ENCODE data around the gene KRTAP17-1.

KRTAP17-1 gene

DNA sequence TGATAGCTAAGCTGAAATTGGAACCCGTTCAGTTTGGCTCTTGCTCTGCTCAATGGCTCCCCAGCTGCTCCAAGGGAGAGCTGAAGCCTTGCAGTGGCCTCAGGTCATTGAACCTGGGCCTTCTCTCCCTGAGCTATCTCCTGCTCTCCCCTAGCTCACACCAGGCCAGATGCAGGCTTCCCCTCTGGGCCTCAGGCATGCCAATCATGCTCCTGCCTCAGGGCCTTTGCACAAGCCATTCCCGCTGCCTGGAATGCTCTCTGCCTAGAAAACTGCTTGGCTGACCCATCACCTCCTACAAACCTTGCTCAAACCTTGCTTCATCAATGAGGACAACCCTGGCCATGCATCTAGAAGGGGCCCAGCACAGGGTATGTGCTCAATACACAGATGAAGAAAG, 16.7 kb upstream of the KRTAP17-1 start:
- no peak for DNase-seq

DNA sequence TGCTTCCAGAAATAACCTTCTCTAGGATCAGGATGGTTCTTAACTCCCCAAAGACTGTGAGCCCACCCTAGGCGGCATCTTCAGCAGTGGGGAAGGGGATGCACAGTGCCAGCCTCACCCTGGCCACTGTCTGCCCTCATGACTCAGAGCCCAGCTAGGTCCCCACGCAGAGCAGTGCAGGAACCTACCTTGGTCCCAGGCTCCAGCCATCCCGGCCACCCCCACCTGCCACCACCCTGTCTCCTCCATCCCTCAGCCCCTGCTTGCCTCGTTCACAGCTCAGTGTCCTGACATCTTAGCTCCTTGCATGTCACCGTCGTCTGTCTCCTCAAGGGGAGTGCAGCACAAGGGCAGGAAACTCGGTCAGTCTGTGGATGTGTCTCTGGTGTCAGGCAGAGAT, 16.1 kb upstream of the KRTAP17-1 start:
- DNase-seq, result no peak

DNA sequence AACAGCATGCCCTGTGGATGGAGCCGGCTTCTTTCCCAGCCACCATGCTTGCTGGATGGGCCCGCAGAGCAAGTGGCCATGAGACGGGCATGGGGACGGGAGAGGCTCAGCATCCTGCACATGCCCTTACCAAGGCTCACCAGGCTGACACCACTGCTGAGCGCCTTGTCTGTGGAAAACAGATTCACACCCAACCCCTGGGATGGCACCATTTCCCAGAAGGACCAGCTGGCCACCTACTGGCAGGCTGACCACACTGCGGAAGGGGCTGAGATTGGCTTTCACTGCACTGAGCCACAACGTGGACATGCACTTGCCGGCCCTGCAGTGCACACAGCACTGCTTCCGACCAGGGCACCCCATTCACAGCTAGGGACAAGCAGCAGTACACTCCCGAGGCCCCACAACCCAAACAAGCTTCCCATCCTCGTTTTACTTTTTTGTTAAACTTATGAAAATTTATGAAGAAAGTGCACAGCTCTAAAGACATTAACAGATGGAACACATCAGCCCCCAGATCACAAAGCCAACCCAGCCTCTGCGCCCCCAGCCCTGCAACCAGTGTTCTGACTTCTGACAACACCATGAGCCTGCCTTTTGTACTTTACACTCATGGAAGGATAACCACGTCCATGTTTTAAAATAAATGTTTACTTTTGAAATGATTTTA, 13.9 kb upstream of the KRTAP17-1 start:
- peak; percentile 60 for DNase-seq

DNA sequence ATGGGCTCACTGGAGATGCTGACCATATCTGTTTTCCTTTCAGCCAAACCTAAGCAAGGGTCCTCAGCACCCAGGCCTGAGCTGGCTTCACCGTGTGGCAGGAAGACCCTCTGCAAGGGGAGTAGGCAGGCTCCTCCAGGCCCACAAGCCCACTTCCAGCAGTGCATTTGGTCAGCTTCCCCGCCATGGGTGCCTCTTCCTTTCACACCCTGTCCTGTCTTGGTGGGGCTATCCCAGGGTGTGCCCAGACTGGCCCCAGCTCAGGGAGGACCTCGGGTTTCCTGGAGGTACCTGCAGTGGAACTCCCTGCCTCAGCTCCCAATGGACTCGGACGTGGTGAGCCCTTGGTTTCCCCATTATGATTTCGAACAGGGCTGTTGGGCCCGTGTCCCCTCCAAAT, 12.7 kb upstream of the KRTAP17-1 start:
- no peak for DNase-seq

DNA sequence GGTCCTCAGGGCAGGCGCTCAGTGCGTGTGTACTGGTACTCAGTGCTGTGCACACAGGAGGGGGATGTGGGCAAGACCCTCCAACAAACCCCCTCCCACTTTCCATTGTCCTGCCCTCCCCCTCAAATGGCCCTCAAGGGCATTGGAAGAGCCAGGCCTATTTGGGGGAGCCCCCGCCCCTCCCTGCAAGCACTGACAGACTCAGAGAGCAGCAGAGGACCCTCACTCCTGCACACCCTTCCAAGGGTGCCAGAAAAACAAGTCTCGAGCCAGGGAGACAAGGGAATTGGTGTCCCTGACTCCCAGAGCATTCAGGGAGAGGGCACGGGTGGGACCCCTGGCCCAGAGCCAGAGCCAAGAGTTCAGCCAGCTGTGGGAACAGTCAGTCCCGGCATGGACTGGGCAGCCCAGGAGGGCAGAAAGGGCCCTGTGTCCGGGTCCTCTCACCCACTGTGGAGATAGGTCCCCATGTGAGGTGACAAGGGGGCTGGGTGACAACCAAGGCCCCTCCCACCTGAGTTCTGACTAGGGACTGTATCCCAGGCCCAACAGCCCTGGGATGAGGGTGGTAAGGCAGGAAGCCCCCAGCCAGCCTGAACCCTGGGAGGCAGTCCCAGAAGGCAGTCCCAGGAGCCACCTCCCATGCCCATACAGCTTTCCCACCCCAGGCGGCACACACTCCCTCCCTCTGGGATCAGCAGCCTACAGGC, 12.1 kb upstream of the KRTAP17-1 start:
- DNase-seq, result no peak

DNA sequence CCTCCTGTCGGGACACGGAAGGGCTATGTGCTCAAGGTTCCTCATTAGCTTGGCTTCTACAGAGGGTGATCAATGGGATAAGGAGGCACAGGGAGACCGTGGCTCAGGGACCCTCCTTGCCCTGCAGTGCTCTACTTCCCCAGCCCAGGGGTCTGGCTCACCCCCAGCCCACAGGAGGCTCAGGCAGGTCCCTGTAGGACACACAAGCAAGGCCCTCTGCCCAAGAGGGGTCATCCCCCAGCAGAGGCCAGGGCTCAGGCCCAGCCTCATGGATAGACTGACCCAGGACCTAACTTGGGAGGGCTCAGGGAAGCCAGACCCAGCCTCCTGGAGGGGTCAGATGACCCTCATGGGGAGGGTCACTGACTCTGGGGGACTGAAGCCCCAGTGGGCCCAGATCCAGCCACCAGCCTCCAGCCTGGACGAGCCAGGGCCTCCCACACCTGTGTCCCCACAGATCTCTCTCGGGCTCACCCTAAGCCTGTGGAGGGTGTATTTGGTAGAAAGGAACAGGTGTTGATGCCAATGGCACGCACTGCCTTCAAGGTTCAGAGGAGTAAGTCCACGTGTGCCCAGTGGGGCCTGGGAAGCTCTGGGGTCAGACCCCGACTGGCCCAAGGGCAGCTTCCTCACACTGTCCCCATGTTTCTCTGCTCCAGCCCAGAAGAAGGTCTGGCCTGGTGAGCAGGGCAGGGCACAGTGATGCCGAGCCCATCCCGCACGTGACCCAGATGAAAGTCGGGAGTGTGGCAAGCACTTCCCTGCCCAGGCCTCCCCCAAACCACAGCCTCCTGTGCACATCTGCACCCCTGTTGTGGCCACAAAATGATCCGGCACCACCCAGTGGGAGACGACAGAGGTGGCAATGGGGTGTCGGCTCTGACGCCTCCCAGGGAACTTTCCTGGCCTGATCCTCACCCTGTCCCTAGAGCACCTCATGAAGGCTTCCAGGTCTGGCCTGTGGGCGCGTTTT, 10.9 kb upstream of the KRTAP17-1 start:
- no peak for DNase-seq

DNA sequence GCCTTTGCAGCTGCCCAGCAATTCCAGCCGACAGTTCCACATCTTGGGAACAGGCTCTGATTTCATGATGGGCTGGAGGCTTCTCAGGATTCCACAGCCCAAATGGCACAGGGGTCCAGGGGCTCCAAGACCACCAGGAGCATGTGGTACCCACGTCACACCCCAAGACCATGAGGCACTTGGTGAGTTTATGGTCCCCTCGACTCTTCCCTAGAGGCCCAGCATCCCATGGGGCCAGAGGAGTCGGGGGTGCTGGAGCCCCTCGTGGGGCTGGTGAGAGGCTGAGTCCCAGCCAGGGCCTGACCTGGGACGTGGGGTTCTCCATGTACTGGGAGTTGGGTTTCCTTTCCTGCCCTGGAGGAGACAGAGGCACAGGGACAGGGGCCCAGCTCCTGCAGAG, 10.1 kb upstream of the KRTAP17-1 start:
- no peak for DNase-seq

DNA sequence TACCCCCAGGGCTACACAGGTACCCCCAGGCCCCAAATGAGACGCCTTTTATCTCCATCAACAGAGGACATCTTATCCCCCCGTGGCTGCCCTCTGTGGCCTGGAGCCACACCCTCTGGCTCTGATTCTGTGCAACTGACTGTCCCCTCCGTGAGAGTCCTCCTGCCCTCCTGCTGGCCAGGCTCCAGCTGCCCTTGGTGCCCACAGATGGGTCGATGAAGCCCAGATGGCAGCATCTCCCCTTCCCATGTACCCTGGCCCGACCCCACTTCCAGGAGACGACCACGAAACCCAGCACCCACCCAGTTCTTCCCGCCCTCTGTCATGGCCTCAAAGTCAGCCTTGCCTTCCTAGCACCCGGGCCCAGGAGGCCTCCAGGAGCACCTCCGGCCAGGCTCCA, 9.6 kb upstream of the KRTAP17-1 start:
- no peak for DNase-seq

DNA sequence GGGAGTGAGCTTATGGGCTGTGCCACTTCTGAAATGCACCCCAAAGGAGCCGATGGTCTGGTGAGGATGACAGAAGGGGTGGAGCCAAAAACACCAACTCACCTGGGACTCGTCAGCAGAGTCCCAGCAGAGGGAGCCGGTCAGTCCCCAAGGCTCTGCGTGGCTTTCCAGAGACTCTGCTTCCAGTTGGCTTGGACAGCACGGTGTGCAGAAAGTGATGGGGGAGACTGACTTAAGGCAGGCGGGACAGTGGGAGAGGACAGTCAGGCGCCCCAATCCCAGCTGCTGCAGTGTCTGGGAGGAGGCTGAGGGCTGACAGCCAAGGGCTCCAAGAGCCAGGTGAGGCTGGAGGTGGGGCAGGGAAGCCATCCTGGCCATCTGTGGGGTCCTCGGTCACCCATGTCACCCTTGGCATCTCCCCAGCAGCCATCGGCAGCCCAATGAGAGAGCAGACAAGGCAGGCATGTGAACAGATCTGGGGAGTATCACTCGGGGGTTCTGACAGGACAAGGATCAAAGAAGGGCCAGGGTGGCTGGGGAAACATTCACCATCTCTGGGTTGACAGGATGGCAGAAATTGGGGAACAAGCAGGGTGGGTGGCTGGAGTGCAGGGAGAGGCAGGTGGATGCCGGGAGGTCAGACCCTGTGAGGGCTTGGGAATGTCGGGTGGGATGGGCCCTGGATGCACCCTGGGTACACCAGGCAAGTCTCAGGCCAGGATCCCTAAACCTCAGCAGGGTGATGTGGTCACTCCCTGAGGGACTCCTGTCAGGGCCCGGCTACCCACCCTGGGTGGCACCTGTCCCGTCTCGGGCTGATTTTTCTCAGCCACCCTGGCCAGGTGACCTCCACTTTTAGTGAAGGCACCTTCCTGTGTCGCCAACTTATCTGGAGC, 8.9 kb upstream of the KRTAP17-1 start:
- no peak for DNase-seq

DNA sequence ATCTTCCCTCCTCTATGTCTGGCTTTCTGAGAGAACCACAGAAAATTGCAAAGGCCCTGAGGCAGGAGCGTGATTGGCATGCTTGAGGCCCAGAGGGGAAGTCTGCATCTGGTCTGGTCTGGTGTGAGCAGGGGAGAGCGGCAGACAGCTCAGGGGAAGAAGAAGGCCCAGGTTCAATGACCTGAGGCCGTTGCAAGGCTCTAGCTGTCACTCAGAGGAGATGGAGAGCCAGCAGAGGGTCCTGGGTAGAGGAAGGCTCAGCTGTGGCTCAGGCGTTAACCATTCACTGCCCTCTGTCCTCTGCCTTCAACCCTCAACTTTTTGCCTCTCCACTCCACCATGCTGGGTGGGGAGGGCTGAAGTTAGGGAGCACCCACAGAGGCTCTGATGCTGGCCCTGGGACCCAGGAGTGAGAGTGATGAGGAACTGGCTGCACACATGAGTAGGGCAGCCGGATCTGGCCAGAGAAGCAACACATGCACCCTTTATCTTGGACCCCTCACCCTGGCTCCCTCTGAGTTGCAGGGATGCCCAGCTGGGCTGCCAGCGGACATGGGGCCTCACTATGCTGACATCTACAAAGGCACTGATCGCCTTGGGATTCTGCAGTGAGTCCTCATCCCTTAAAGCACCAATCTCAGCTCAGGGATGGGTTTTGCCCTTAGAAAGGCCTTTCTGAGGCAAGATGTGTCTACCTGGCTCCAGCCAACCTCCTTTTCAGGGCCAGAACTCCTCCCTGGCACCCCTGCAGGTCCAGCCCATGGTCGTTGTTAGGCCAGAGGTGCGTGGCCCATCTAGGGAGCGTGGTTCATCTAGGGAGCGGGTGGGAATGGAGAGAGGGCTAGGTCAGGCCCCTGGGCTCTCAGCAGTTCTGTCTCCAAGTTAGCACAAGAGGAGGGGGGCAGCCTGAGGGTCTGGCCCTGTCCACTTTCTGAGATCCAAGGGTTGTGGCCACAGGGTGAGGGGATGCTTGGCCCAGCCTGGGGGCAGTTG, 7.7 kb upstream of the KRTAP17-1 start:
- DNase-seq, result no peak

DNA sequence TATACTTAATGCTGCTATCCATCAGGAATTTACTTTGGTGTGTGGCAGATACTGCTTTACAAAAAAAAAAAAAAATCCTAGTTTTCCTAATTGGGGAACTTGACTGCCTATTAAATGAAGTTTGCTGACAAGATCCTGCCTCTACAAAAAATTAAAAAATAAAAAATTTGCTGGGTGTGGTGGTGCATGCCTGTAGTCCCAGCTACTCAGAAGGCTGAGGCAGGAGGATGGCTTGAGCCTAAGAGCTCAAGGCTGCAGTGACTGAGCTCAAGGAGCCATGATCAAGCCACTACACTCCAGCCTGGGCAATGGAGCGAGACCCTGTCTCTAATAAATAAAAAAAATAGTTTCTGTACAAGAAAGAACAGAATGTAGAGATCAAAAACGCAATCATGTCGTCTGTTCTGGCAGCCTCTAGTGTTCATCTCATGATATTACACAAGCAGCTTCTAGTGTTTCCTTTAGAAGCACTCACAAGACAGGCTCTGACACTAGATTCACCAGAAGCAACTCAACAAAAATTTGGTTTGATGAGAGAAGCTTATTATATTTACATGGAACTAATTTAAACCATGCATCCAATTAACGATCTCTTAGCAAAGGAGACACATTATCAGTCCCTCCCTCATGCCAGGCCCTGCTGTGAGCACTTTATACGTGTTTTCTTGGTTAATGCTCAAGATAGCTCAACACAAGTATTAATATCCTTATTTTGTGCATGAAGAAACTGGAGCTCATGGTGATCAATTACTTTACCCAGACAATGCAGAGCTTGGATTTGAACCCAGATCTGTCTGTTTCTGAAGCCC, 6.8 kb upstream of the KRTAP17-1 start:
- DNase-seq, result peak; percentile 29

DNA sequence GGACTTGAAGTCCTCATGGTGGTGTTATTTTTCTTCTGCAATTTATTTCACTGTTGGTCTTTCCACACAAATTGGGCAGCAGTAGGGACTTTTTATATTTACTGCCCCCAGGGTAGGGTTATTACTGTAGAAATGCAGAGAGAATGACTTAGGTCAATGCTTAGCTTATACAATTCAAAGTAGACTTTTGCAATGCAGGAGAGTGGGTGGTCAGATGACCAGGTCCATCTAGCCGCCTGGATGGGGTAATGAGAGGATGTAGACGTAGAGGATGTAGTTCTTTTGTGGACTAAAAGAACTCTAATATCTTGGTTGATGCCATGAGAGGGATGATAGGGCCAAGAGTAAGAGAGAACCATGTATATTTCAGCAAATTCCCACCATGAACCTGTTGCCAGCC, 2.7 kb upstream of the KRTAP17-1 start:
- DNase-seq, result no peak

DNA sequence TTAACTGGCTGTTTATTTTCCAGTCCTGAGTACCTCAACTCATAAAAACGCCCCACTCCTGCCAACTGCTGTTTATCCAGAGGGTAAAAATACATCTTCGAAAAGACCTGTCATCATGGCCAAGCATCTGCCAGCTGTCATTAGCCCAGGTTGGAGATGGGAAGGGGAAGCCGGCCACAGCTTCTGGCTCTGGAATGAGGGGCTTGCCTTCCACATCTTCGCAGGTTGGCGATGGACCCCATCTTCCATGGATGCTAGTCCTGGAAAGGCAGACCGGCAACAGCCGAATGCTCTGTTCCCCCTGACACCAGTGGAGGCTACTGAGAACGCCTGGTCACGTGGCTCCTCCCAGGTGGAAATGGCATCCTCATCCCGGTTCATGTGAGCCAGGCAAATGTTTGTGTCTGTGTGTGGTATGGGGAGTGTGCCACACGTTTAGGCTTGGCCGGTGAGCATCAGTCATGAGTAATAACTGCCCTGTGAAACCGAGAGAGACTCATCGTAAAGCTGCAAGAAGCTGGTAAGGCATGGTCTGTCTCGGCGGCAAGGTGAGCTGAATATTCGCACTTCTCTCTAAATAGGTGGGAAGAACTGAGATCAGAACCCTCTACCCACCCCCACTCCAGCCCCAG, 420 bp upstream of the KRTAP17-1 start:
- no peak for DNase-seq

DNA sequence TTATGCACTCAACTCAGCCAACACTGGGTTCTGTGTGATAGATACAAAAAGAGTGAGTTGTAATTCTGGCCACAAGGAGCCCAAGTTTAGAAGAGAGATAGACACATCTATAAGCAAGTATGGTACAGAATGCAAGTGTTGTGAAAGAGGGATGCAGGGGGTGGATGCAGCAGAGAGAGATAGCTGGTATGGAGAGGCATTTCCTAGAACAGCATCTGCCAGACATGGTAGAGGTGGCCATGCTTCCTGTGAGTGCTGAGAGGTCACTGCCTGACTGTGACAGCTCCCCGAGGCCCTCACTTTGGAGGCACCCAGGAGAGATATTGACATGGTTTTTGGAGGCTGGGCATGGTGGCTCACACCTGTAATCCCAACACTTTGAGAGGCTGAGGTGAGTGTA, 4.4 kb downstream of the KRTAP17-1 start:
- no peak for DNase-seq

DNA sequence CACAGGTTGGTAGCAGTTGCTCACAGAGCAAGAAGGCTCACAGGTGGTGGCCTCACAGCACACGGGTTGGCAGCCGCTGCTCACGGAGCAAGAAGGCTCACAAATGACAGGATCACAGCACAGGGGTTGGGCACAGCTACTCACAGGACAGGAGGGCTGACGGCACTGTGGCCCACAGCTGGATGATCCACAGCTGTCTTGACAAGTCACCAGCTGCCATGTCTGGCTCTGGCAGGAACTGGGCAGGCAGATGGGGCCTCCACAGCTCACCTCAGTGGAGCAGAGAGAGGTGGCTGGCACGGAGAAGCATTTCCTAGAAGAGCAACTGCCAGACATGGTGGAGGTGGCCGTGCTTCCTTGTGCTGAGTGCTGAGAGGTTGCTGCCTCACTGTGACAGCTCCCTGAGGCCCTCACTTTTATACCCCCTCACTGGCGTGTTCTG, 6.6 kb downstream of the KRTAP17-1 start, which contains the start of gene KRTAP16-1:
KRTAP16-1 (minus strand) TSS at position 392 of the 442 bp plus-strand sequence; CDS start at position 336, 56 bp downstream.
- no peak for DNase-seq

DNA sequence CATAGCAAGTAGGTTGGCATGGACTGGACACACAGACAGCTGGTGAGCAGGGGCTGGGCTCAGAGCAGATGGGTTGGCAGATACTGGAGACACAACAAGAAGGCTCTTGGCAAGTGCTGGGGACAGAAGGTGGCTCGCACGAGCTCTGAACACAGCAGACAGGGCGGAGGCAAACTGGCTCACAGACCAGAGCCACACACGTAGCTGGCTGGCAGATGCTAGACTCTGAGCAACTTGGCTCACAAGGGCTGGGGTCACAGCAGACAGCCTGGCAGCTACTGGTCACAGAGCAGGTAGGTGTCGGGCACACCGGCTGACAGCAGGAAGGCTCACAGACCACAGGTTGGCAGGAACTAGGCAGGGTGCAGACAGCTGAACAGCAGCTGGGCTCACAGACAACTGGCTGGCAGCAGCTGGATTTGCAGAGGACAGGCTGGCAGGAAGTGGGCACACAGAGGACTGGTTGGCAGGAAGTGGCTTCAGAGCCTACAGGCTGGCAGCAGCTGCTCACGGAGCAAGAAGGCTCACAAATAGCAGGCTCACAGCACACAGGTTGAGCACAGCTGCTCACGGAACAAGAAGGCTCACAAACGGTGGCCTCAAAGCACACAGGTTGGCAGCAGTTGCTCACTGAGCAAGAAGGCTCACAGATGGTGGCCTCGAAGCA, 7.1 kb downstream of the KRTAP17-1 start:
- no peak for DNase-seq

DNA sequence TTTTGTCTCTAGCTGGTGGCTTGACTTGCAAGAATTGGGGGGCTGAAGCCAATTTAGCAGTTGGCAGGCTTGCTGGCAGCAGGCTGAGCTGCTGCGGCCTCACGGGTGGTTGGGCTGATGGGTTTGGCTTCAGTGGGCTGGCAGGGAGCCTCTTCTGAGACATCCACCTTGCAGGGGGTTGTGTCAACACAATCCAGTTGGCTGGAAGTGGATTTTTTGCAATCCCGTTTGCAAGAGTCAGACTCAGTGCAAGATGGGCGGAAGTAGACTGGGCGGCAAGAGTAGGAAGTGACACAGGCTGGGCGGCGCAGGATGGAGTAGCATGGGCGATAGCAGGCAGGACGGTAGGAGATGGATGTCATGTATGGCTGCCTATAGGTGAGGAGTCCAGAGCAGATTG, 7.9 kb downstream of the KRTAP17-1 start:
- DNase-seq, result no peak

DNA sequence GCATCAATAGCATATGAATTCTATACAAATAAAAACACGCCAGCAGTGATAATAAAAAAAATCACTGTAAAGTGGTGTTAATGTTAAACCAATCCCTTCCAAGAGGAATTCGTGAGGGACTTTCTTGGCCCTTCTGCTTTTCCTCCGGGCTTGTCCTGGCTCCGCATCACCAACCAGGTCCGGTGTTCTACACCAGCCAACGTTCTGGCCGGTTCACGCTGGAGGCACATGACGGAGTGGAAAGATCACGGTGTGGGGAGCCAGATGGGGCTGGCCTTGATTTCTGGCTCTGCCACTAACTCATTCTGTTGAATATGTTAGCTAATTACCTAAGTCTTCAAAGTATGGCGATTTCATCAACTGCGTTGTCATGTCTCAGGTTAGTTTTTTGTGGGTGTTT, 11.4 kb downstream of the KRTAP17-1 start:
- DNase-seq, result no peak

DNA sequence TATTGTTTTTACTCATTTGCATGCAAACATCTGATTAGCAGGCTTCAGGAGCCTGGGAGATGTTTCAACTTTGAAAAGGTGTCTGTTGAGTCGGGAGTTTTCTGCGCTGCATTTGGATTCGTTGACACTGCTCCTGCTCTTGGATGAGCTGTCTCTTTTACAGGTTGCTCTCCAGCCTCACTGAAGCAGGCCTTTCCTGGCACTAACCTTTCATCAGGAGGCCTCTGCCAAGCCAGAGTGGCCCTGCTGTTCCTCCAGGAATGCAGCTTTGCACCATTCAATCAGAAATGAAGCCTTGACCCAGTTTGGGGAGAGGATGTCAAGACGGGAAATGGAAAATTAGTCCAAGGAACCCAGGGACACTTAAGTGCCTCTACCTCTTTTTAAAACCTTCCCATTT, 12.5 kb downstream of the KRTAP17-1 start:
- DNase-seq, result no peak

All from retina (tissue), 1 donor.